GM18499 (cell line): Measurements from ENCODE around the gene CDK1.

Experiments used
- ATAC-seq: cut with Tn5 transposase; IDR thresholded peaks from one replicate; pipeline ENCODE4 v1.9.1; 2021; ENCODE audit warnings: moderate number of reproducible peaks; ENCODE audit not compliant: insufficient read depth, unreplicated experiment

The CDK1 gene

DNA sequence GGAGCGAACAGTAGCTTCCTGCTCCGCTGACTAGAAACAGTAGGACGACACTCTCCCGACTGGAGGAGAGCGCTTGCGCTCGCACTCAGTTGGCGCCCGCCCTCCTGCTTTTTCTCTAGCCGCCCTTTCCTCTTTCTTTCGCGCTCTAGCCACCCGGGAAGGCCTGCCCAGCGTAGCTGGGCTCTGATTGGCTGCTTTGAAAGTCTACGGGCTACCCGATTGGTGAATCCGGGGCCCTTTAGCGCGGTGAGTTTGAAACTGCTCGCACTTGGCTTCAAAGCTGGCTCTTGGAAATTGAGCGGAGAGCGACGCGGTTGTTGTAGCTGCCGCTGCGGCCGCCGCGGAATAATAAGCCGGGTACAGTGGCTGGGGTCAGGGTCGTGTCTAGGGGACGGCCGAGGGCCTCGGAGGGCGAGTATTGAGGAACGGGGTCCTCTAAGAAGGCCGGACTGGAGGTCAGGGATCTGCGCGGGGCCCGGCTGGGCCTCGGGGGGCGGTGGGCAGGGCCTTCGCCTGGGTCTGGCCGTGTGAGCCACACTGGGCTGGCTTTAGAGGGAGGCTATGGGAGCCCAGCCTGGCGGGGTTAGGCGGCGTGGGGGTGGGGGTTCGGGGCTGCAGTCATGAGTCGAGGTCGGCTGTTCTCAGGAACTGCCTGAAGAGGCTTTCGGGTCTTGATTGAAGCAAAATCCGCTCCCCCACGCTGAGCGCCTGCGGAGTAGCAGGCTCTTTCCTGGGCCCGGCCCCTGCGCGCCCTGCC is at the start of gene CDK1:
CDK1 (plus strand) TSS at position 265 of the 757 bp plus-strand sequence. CDS start 1,688 bp downstream, outside the sequence.
- ATAC-seq = peak; percentile 94

- no peak for ATAC-seq
These were observed 49.2 kb upstream of the CDK1 start for GRCh38 chr10:60729106-60729505.

- ATAC-seq = peak; percentile 91
These were observed 47.0 kb upstream of the CDK1 start for GRCh38 chr10:60731134-60731885.

DNA sequence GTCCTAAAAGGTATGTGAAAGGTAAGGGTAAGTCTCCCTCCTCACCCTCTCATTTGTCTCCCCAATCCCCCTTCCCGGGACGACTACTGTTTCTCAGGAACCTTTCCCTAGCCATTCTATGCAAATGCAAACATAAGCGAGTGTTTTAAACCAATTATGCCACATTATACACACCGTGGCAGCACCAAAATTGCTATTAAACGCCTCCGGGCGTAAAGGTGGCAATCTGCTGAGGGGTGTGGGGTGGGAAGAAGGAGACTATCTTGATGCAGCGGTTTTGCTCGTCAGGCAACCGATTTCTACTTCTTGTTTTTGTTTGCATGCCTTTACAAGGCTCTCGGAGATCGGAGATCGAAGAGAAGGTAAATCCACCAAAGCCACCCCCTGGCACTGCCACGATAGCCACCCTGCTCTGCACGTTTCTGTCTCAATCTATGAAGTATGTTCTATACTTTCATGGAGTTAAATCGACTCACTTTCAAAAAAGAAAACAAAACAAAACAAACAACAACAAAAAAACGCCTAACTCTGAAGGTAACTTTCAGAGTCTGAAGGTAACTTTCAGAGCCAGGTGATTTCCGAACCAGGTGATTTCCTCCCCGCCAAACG is 46.0 kb upstream of the CDK1 start:
- ATAC-seq = no peak

- no peak for ATAC-seq
These were observed 45.3 kb upstream of the CDK1 start for GRCh38 chr10:60732807-60733516.

GRCh38 chr10:60733517-60733822 is 44.8 kb upstream of the CDK1 start:
- ATAC-seq = no peak

DNA sequence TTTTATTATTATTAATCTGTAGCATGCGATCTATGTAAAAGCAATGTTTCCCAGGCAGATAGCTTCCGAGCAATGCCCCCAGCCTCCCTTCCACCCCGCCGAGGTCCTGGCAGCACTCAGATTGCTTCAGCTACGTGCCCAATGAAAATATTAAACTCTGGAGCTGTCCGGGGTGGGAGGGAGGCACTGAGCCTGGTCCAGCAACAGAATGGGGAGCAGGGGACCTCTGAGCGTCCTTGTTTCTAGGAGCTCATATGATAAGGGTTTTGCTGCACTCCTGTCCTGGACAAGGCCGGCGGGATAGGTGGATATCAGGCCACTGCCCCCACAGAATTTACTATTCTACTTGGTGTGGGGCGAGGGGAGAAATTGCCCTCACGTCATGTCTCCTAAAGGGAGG is 44.5 kb upstream of the CDK1 start:
- no peak for ATAC-seq

- ATAC-seq = no peak
These were observed 44.1 kb upstream of the CDK1 start for GRCh38 chr10:60734226-60734625.

DNA sequence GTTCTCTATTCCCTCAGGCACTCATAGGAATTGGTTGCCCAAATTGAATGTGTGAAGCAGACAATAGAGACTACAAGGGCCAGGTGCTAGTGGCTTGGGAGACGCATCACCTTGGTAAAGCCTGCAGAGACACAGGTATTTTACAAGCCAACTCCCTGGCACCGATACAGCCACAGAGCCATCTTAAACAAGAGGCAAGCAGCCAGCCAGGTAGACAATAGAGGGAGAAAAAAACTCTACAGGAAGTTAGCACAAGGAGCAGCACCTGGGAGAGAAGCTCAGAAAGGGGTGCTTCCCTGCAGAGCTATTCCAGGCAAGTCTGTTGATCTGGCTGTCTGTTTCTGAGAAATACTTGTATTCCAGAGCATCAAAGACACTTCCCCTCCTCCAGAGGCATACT is 43.0 kb upstream of the CDK1 start:
- ATAC-seq = no peak

GRCh38 chr10:60737242-60737641 is 41.0 kb upstream of the CDK1 start:
- no peak for ATAC-seq

GRCh38 chr10:60739558-60739957 is 38.7 kb upstream of the CDK1 start:
- ATAC-seq = no peak

- no peak for ATAC-seq
These were observed 35.8 kb upstream of the CDK1 start for GRCh38 chr10:60742512-60742911.

DNA sequence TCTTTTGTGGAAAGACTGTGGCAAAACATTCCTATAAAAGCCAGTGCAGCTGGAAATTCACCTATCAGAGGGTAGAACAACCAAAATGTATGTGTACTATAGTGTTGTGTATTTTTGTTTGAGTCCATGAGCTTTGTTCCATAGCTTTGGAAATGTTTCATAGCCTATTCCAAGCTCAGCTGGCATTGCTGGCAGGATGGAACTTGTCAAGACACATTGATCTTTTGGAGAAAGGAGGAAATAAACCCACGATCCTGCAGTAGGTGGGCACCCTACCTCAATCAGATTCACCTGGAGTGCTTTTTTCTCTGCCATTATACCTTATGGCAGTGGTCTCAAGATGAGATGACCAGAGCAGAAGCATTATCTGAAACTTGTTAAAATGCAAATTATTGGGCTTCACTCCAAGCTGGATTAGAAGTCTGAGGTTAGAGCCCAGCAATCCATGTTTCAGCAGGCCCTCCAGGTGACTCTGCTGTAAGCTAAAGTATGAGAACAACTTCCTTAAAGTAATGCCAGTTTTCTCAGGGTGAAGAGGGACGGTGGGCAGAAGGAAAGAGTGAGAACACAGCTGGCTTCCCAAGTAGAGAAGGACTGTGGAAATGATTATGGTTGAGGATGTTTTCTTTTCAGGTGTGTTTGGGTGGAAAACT is 30.3 kb upstream of the CDK1 start:
- ATAC-seq = no peak

DNA sequence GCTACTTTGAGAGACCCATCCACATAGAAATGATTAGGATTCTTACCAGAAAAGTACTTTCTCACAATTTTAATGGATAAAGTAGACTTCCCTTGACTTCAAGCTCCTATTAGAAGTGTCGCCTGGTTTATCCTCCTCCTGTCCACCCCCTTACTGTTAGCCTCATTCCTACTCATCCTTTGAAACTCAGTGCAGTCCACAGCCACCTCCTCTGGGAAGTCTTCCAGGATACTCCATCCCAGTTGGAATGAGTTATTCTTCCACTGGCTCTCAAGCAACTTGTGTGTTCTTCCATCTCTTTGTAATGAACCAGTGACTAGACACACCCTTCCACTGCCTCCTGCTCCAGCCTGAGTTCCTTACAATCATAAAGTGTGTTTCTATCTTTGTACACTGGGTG is 25.1 kb upstream of the CDK1 start:
- ATAC-seq = no peak

DNA sequence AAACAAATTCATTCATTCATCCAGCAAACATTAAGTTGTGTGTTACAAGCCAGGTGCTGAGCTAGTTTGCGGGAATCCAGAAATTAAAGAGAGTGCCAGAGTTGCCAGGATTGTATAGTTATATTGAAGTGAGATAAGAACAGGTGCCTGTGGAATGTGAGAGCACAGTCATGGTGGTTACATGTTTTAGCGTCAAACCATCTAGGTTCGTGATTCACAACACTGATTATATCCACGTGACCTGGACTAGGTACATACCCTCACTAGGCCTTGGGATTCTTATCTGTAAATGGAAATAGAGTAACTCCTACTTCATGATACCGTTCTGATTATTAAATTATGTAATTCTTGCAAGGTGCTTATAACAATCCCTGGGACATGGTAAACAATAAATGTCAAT is 24.5 kb upstream of the CDK1 start:
- no peak for ATAC-seq

DNA sequence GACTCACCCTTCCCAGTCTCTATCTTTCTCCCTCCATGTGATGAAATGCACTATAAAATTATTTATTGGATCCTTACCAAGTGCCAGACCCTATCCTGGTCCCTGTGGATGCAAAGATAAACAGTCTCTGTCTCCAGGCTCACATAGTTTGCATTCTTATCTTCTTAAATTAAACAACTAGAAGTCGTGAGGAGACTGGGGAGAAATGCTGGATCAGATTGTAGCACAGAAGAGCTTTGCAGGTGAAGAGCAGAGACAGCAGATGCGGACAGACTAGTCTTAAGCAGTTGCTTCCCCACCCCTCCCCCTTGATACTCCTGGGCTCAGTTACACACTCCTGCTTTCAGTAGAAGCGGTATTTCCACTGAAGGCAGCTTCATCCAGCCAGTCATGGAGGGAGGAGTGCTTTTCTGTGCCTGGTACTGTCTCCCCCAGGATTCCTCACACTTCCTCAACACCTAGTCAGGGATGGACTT is 20.8 kb upstream of the CDK1 start:
- ATAC-seq = no peak

GRCh38 chr10:60759181-60759580 is 19.1 kb upstream of the CDK1 start:
- no peak for ATAC-seq

GRCh38 chr10:60760711-60761210 is 17.5 kb upstream of the CDK1 start:
- ATAC-seq = no peak

DNA sequence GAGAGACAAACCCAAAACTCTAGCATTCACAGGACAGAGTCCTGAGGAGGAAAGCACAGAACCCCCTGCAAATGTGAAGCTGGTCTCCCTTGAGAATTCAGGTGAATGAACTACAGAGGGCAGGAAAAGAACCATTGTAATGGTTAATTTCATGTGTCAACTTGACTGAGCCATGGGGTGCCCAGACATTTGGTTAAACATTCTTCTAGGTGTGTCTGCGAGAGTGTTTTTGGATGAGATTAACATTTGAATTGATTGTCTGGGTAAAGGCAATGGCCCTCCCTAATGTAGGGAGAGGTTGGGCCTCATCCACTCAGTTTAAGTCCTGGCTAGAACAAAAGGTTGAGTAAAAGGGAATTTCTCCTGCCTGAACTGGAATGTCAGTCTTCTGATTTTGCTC is 15.7 kb upstream of the CDK1 start:
- ATAC-seq = no peak

DNA sequence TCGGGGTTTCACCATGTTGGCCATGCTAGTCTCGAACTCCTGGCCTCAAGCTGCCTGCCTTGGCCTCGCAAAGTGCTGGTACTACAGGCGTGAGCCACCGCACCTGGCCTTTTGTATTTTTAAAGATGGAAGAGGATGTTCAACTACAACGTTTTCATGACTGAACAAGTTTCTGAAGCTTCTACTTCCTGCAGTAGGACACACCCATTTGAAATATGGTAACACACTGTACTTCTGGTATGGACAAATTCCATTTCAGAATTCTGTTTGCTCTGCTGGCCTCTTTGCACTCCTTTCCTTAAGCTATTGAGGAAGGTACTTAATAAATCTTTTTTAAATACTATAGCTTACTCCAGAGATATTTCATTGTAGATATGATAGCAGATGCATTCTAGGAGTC is 10.9 kb upstream of the CDK1 start:
- ATAC-seq = no peak
